ENCODE results near the gene NUF2. TPM values are rescaled to one million over a fixed set of nuclear protein-coding genes. Genes with fewer than 3 reads are reported as not detected.

NUF2 gene
- total and polyA plus RNA-seq, 2 donors (not counting 3 experiments of a cell fraction or from before 2014, with no cell fraction given): 14.3 to 38.6 TPM

DNA sequence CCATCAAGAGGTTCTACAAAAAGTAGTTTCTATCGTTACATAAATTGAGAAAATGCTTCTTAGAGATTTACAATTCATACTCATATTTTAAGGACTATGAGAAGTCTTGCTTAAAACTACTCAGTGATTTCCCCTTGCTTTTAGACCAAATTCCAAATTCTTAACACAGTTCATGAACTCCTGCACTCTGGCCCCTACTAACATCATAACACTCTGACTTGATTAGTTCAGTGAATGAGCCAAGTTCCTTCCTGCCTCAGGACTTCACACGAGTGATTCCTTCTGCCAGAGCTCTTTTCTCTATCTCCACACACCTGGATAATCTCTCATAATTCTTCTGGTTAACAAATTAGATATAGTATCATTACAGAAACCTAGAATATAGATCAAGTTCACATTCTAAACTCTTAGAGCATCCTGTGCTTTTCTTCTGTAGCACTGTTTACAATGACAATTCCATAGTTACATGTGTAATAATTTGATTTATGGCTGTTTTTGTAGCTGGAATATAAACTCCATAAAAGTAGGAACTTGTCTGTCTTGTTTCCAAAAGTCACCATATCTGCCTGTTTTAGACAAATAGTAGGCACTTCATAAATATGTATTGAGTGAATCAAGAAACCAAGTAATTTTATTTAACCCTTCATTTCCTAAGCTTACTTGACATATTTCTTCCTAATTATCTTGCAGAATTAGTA lies 59.9 kb downstream of the NUF2 start:
- no peak overlapping the region for H3K4me2 ChIP-seq (ENCODE audit: insufficient read depth, low read length)
- no peaks in the 10 kb centered on the region for H3K36me3 ChIP-seq (ENCODE audit: control insufficient read depth in 2 of 2, extremely low read depth in 1 of 2, insufficient read depth in 2 of 2, low read length in 2 of 2)
- H3K27me3 ChIP-seq (ENCODE audit: control insufficient read depth in 2 of 2, insufficient read depth in 2 of 2, low read length in 2 of 2): peaks cover 0 to 3% of the 10 kb centered on the region in 2 experiments
- no peak overlapping the region for H3K27ac ChIP-seq (ENCODE audit: insufficient read depth, low read depth, low read length)
- ChIA-PET CTCF (no interaction called here), POLR2A (no interaction called here)
- intact Hi-C loops (cut with micrococcal nuclease): no loop called here
- H3K4me3 ChIP-seq (replicated peaks in 1 of 3; ENCODE audit: insufficient read depth in 1 of 3, low read depth in 1 of 3, low read length in 3 of 3): no peak overlapping the region
- H3K9me3 ChIP-seq (replicated peaks; ENCODE audit: control insufficient read depth, insufficient read depth, low read length): no peaks in the 10 kb centered on the region
- TF ChIP-seq POLR2A (IDR thresholded peaks at IDR 0.05; ENCODE audit: low read depth, low read length) (no peak), GATA2 (IDR thresholded peaks at IDR 0.05; ENCODE audit: insufficient read depth, insufficient read length, low read depth, low read length) (no peak), EZH2 (IDR thresholded peaks at IDR 0.05; ENCODE audit: borderline replicate concordance, low read depth, low read length, severe bottlenecking) (no peak), FOS (IDR thresholded peaks at IDR 0.05; ENCODE audit: borderline replicate concordance, insufficient read depth, low read length) (no peak), POLR2AphosphoS5 (IDR thresholded peaks at IDR 0.05; ENCODE audit: insufficient read depth, low read depth, low read length) (no peak), JUN (IDR thresholded peaks at IDR 0.05; ENCODE audit: borderline replicate concordance, insufficient read depth, insufficient read length, low read depth) (no peak), MYC (IDR thresholded peaks at IDR 0.05; ENCODE audit: low read depth, low read length) (no peak)
- TF ChIP-seq, protein P1, sequence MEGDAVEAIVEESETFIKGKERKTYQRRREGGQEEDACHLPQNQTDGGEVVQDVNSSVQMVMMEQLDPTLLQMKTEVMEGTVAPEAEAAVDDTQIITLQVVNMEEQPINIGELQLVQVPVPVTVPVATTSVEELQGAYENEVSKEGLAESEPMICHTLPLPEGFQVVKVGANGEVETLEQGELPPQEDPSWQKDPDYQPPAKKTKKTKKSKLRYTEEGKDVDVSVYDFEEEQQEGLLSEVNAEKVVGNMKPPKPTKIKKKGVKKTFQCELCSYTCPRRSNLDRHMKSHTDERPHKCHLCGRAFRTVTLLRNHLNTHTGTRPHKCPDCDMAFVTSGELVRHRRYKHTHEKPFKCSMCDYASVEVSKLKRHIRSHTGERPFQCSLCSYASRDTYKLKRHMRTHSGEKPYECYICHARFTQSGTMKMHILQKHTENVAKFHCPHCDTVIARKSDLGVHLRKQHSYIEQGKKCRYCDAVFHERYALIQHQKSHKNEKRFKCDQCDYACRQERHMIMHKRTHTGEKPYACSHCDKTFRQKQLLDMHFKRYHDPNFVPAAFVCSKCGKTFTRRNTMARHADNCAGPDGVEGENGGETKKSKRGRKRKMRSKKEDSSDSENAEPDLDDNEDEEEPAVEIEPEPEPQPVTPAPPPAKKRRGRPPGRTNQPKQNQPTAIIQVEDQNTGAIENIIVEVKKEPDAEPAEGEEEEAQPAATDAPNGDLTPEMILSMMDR (IDR thresholded peaks at IDR 0.05; ENCODE audit: extremely low read depth in 1 of 2, insufficient read depth in 1 of 2, low read depth in 1 of 2, low read length in 2 of 2): no peak
- TF ChIP-seq, protein P2, sequence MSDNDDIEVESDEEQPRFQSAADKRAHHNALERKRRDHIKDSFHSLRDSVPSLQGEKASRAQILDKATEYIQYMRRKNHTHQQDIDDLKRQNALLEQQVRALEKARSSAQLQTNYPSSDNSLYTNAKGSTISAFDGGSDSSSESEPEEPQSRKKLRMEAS (IDR thresholded peaks at IDR 0.05; ENCODE audit: insufficient read depth, insufficient read length): no peak
- H3K9me1 ChIP-seq (replicated peaks; ENCODE audit: control insufficient read depth, extremely low read depth, insufficient read depth, low read length): no peaks in the 10 kb centered on the region
- H3K9ac ChIP-seq (replicated peaks; ENCODE audit: extremely low read depth, insufficient read depth, low read length): no peak overlapping the region
- no peaks in the 10 kb centered on the region for H3K4me1 ChIP-seq (ENCODE audit: control insufficient read depth, extremely low read depth, insufficient read depth, low read length)
- no peaks in the 10 kb centered on the region for H4K20me1 ChIP-seq (replicated peaks; ENCODE audit: control insufficient read depth, extremely low read depth, insufficient read depth, low read length)
- no peak for DNase-seq (ENCODE audit: low read depth, low spot score)
- FAIRE-seq: no peak
- dilution Hi-C loops (cut with MboI; ENCODE audit: extremely low pct_ligation_motif_present, low sequenced_read_pairs): no loop called here
- H2AFZ ChIP-seq (ENCODE audit: low read depth, low read length): no peak overlapping the region
- no TSS peak for BruUV-seq (replicated peaks)
- H3K79me2 ChIP-seq (ENCODE audit: control insufficient read depth, insufficient read depth, low read length): no peaks in the 10 kb centered on the region
